HUES64 (cell line): ENCODE results near the gene ZNF155.

Source experiments
- H3K27ac ChIP-seq: 2 replicates; pipeline ENCODE4 v1.7.0; 2013; ENCODE audit warnings: low read depth, low read length, inconsistent platforms
- H3K27me3 ChIP-seq: 2 replicates; pipeline ENCODE4 v1.6.1; 2013; ENCODE audit warnings: mild to moderate bottlenecking, low read length; ENCODE audit not compliant: insufficient read depth
- H3K36me3 ChIP-seq: 2 replicates; pipeline ENCODE4 v1.6.1; 2013; ENCODE audit warnings: mild to moderate bottlenecking, low read length; ENCODE audit not compliant: insufficient read depth
- H3K4me1 ChIP-seq: 2 replicates; pipeline ENCODE4 v1.6.1; 2013; ENCODE audit warnings: mild to moderate bottlenecking, low read length, moderate library complexity; ENCODE audit not compliant: insufficient read depth
- H3K4me3 ChIP-seq: 2 replicates; pipeline ENCODE4 v1.5.1; 2013; ENCODE audit warnings: mild to moderate bottlenecking, low read length, moderate library complexity
- H3K9ac ChIP-seq: 2 replicates; pipeline ENCODE4 v1.6.1; 2013; ENCODE audit warnings: mild to moderate bottlenecking, low read depth, low read length
- H3K9me3 ChIP-seq: 2 replicates; pipeline ENCODE4 v1.6.1; 2013; ENCODE audit warnings: low read depth, low read length; ENCODE audit not compliant: insufficient read depth
- WGBS: fragments of 150-250, 120-280 bp; methylation state at CpG from one replicate; pipeline ENCODE4 v1.1.7; 2013; ENCODE audit warnings: missing lambda C conversion rate; 5-methylcytosine and 5-hydroxymethylcytosine counted together

ZNF155 gene

DNA sequence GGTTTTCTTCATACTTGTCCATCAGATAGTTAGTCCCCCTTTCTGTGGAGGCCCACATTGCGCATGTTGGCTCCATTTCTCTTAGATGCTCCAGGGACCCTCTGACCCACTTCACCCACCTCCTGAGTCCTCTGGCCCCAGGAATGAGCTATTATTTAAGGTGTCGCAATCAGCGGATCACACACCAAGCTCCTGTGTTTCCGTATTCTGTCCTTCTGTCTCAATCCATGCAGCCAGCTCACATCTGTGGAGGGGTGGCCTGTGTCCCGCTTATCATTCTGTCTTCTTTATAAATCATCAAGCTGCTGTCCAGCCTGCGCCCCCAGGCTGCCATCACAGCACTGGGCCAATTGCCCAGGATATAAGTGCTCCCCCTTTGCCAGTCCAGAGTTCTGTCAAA, 23.5 kb downstream of the ZNF155 start:
- peaks cover 40% of the 10 kb centered on the region for H3K36me3 ChIP-seq
- WGBS, result 97% methylated on average over 6 of the region's 6 CpGs
- H3K9me3 ChIP-seq, result peaks cover 43% of the 10 kb centered on the region
- no peak overlapping the region for H3K9ac ChIP-seq
- no peaks in the 10 kb centered on the region for H3K27me3 ChIP-seq
- no peak overlapping the region for H3K4me3 ChIP-seq
- no peaks in the 10 kb centered on the region for H3K4me1 ChIP-seq
- H3K27ac ChIP-seq, result no peak overlapping the region

DNA sequence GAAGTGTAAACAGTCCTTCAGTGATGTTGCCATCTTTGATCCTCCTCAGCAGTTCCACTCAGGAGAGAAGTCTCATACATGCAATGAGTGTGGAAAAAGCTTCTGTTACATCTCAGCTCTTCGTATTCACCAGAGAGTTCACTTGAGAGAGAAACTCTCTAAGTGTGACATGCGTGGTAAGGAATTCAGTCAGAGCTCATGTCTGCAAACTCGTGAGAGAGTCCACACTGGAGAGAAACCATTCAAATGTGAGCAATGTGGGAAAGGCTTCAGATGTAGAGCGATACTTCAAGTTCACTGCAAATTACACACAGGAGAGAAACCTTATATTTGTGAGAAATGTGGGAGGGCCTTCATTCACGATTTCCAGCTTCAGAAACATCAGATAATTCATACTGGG, 26.5 kb downstream of the ZNF155 start:
- Histone ChIP-seq H3K4me3 (no peak overlapping the region), H3K9ac (no peak overlapping the region), H3K4me1 (no peaks in the 10 kb centered on the region), H3K36me3 (peaks cover 40% of the 10 kb centered on the region), H3K27ac (no peak overlapping the region), H3K27me3 (no peaks in the 10 kb centered on the region), H3K9me3 (peaks cover 46% of the 10 kb centered on the region)
- 96% methylated on average over 5 of the region's 5 CpGs for WGBS

DNA sequence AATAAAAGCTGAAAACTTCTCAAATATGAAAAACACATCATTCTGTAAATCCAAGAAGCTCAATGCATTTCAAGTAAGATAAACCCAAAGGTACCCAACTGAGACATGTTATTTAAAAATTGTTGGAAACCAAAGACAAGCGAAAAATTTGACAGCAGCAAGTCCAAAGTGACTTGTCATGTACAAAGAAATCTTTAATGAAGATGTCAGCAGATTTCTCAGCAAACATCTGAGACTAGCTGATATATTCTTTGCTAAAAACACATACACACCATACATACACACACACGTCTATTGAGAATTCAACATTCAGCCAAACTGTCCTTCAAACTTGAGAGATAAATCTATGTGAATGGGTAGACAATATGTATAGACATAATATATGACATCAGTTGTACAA, 35.5 kb downstream of the ZNF155 start:
- Histone ChIP-seq H3K4me1 (no peaks in the 10 kb centered on the region), H3K27ac (no peak overlapping the region), H3K27me3 (peaks cover 12% of the 10 kb centered on the region; the same call in 1 of the 2 replicates), H3K9ac (no peak overlapping the region), H3K36me3 (no peaks in the 10 kb centered on the region), H3K4me3 (no peak overlapping the region), H3K9me3 (peaks cover 4% of the 10 kb centered on the region; the same call in 1 of the 2 replicates)
- WGBS, result 43% methylated on average over 1 of the region's 2 CpGs

DNA sequence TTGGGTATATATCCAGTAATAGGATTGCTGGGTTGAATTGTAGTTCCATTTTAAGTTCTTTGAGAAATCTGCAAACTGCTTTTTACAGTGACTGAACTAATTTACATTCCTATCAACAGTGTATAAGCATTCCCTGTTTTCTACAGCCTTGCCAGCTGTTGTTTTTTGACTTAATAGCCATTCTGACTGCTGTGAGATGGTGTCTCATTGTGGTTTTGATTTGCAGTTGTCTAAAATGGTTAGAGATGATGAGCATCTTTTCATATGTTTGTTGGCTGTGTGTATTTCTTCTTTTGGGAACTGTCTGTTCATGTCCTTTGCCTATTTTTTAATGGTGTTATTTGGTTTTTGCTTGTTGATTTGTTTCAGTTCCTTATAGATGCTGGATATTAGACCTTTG, 37.2 kb downstream of the ZNF155 start:
- Histone ChIP-seq H3K4me3 (no peak overlapping the region), H3K4me1 (no peaks in the 10 kb centered on the region), H3K9ac (no peak overlapping the region), H3K9me3 (no peaks in the 10 kb centered on the region; the same call in 1 of the 2 replicates), H3K27ac (no peak overlapping the region), H3K36me3 (no peaks in the 10 kb centered on the region), H3K27me3 (peaks cover 12% of the 10 kb centered on the region; the same call in 1 of the 2 replicates)

DNA sequence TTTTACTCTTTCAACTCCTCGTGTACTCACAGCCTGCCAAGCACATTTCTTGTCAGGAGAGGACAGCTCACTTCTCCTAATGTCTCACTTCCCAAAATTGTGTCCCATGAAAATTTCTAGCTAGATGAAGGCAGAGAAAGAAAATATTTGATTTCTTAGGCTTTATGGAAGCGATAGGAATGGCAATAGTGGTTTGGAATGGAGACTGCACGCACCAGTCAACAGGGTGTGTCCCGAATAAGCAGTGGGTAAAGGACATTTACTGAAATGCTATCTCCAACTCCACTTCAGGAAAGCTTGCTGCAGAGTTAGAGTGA, 40.9 kb downstream of the ZNF155 start:
- H3K27me3 ChIP-seq, result peaks cover 12% of the 10 kb centered on the region; the same call in 1 of the 2 replicates
- no peak overlapping the region for H3K27ac ChIP-seq
- peak overlapping the region; percentile 68 for H3K9ac ChIP-seq
- peaks cover 9% of the 10 kb centered on the region; the same call in 1 of the 2 replicates for H3K9me3 ChIP-seq
- peaks cover 33% of the 10 kb centered on the region for H3K36me3 ChIP-seq
- WGBS, result 51% methylated on average over 4 of the region's 4 CpGs
- H3K4me1 ChIP-seq, result no peaks in the 10 kb centered on the region
- H3K4me3 ChIP-seq, result peak overlapping the region; percentile 82

DNA sequence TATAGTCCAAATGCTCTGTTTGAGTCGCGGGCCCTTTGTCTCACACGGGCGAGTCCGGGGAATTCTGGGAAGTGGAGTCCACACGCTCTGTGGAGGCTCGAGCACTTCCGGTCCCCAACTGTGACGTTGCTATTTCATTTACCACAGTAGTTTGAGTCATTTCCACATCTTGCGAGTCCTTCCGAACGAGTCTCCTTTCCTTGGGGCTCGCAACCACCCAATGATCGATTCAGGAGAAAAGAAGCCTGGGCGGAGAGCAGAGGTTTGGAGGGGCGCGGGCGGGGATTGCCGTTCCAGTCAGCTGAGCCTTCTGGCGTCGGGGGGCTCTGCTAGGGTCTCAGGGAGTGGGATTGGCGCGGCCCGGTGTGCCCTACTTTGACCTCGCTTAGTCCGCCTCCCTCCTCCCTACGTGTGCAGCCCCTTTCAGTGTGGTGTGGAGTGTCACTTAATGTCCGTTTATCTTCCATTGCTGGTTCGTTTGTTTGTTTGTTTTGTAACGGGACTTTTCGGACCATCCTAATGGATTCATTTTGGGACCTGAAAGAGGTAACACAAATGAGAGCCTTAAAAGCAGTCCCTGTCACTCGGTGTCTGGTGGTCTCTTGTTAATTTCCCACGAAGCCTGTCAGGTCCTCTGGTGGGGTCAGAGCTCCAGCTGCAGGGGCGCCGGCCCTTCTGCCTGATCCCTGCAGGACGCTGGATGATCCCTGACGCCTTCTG, 41.4 kb downstream of the ZNF155 start, which contains the start of gene ZNF222:
Gene ZNF222, plus strand, starts transcription at position 163 of the 720 bp plus-strand sequence. Its CDS starts 58 bp downstream, at position 221.
- Histone ChIP-seq H3K4me1 (no peaks in the 10 kb centered on the region), H3K4me3 (peak within 1 kb of the TSS; percentile 82), H3K27ac (no peak within 1 kb of the TSS), H3K9me3 (peaks cover 14% of the 10 kb centered on the region), H3K9ac (peak within 1 kb of the TSS; percentile 68), H3K27me3 (peaks cover 9% of the 10 kb centered on the region; the same call in 1 of the 2 replicates), H3K36me3 (peaks cover 38% of the 10 kb centered on the region)
- 2% methylated on average over 37 of the region's 37 CpGs for WGBS

DNA sequence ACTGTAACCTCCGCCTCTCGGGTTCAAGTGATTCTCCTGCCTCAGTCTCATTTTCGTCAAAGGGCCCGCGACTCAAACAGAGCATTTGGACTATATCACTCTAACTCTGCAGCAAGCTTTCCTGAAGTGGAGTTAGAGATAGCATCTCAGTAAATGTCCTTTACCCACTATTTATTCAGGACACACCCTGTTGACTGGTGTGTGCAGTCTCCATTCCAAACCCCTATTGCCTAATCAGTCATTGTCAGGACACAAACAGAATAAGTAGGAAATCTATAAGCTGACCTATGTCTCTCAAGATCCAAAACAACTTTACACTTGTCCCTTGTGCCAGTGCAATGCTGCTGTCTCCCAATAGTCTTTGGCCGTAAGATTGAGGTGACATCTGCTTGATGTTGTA, 42.6 kb downstream of the ZNF155 start:
- Histone ChIP-seq H3K27me3 (peaks cover 3% of the 10 kb centered on the region; the same call in 1 of the 2 replicates), H3K9me3 (peaks cover 26% of the 10 kb centered on the region), H3K4me1 (no peaks in the 10 kb centered on the region), H3K36me3 (peaks cover 50% of the 10 kb centered on the region), H3K4me3 (no peak overlapping the region), H3K27ac (no peak overlapping the region), H3K9ac (no peak overlapping the region)
- 97% methylated on average over 6 of the region's 6 CpGs for WGBS

DNA sequence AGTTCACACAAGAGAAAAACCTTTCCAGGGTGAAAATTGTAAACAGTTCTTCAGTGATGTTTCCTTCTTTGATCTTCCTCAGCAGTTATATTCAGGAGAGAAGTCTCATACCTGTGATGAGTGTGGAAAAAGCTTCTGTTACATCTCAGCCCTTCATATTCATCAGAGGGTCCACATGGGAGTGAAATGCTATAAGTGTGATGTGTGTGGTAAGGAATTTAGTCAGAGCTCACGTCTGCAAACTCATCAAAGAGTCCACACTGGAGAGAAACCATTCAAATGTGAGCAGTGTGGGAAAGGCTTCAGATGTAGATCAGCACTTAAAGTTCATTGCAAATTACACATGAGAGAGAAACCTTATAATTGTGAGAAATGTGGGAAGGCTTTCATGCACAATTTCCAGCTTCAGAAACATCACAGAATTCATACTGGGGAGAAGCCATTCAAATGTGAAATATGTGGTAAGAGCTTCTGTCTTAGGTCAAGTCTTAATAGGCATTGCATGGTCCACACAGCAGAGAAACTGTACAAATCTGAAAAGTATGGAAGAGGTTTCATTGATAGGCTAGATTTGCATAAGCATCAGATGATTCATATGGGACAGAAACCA, 48.1 kb downstream of the ZNF155 start:
- H3K4me3 ChIP-seq, result no peak overlapping the region
- WGBS, result 94% methylated on average over 1 of the region's 1 CpG
- no peaks in the 10 kb centered on the region for H3K4me1 ChIP-seq
- peaks cover 60% of the 10 kb centered on the region for H3K36me3 ChIP-seq
- peaks cover 63% of the 10 kb centered on the region for H3K9me3 ChIP-seq
- H3K9ac ChIP-seq, result no peak overlapping the region
- H3K27me3 ChIP-seq, result no peaks in the 10 kb centered on the region
- H3K27ac ChIP-seq, result no peak overlapping the region

DNA sequence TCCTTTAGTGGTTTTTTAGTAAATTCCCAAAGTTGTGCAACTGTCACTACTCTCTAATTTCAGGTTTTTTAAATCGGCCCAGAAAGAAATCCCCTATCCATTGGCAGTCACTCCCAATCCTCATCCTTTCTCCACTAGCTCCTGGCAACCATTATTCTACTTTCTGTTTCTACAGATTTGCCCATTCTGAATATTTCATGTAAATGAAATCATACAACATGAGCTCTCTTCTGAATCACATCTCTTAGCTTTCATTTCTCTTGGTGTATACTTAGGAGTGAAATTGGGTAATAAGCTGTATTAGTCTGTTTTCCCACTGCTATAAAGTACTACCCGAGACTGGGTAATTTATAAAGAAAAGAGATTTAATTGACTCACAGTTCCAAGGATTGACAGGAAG, 58.2 kb downstream of the ZNF155 start:
- H3K4me1 ChIP-seq, result no peaks in the 10 kb centered on the region
- no peak overlapping the region for H3K9ac ChIP-seq
- no peaks in the 10 kb centered on the region for H3K27me3 ChIP-seq
- H3K27ac ChIP-seq, result no peak overlapping the region
- 86% methylated on average over 2 of the region's 2 CpGs for WGBS
- peaks cover 16% of the 10 kb centered on the region for H3K9me3 ChIP-seq
- no peaks in the 10 kb centered on the region for H3K36me3 ChIP-seq
- no peak overlapping the region for H3K4me3 ChIP-seq
